Esophagus (tissue), 2 donors: Measurements from ENCODE around the gene HIVEP3. TPM values are rescaled to one million over a fixed set of nuclear protein-coding genes. Genes with fewer than 3 reads are reported as not detected.

Experiments
- H3K27ac ChIP-seq, 2 donors: one replicate each; pipeline ENCODE4 v1.5.1; 2013; ENCODE audit warnings: low read depth in 2 of 2, mild to moderate bottlenecking in 2 of 2, inconsistent platforms in 1 of 2, low read length in 1 of 2, moderate library complexity in 1 of 2
- H3K27me3 ChIP-seq, 2 donors: one replicate each; pipeline ENCODE4 v1.6.1; 2013; ENCODE audit warnings: low read length in 2 of 2, control low read depth in 1 of 2, mild to moderate bottlenecking in 1 of 2; ENCODE audit not compliant: insufficient read depth in 2 of 2, control insufficient read depth in 1 of 2
- H3K36me3 ChIP-seq, 2 donors: one replicate each; pipeline ENCODE4 v1.6.1; 2013; ENCODE audit warnings: low read length in 1 of 2; ENCODE audit not compliant: control insufficient read depth in 2 of 2, insufficient read depth in 2 of 2
- H3K4me1 ChIP-seq, 2 donors: one replicate each; pipeline ENCODE4 v1.6.1; 2013; ENCODE audit warnings: low read length in 1 of 2; ENCODE audit not compliant: control insufficient read depth in 2 of 2, insufficient read depth in 2 of 2
- H3K4me3 ChIP-seq, 2 donors: one replicate each; pipeline ENCODE4 v1.5.1; 2013; ENCODE audit warnings: low read length in 2 of 2, mild to moderate bottlenecking in 2 of 2, low read depth in 1 of 2, moderate library complexity in 1 of 2
- H3K9me3 ChIP-seq, 2 donors: one replicate each; pipeline ENCODE4 v1.6.1; 2013; ENCODE audit warnings: mild to moderate bottlenecking in 2 of 2, low read depth in 1 of 2, low read length in 1 of 2, moderate library complexity in 1 of 2; ENCODE audit not compliant: control insufficient read depth in 2 of 2, insufficient read depth in 1 of 2
- WGBS, 2 donors: extraction: QIAGEN DNeasy Blood & Tissue Kit; methylation state at CpG; one replicate each; pipeline ENCODE4 v1.1.7; 2013; 5-methylcytosine and 5-hydroxymethylcytosine counted together
- polyA plus RNA-seq, 2 donors: library from polyadenylated mRNA; stranded (reverse); fragments of 200-250 nt; gene quantifications; one replicate each; pipeline ENCODE4 v1.2.3, GENCODE V29; 2013
- donor health status: healthy with polysubstance abuse.
- donor health status: Bipolar disorder and iron deficiency.

HIVEP3 gene
- polyA plus RNA-seq, 2 donors = 2.7 to 10.0 TPM

GRCh38 chr1:41740058-41740457, 178.7 kb downstream of the HIVEP3 start:
- Histone ChIP-seq H3K27ac (no peak overlapping the region), H3K36me3 (peaks cover 0 to 2% of the 10 kb centered on the region in 2 donors), H3K4me1 (peaks cover 4 to 23% of the 10 kb centered on the region in 2 donors), H3K4me3 (no peak overlapping the region), H3K9me3 (no peaks in the 10 kb centered on the region), H3K27me3 (no peaks in the 10 kb centered on the region)
- WGBS, 2 donors = 94 to 97% methylated on average over 5 of the region's 5 CpGs

GRCh38 chr1:41739061-41739955, 179.4 kb downstream of the HIVEP3 start:
- Histone ChIP-seq H3K9me3 (no peaks in the 10 kb centered on the region), H3K27me3 (no peaks in the 10 kb centered on the region), H3K36me3 (peaks cover 0 to 2% of the 10 kb centered on the region in 2 donors), H3K27ac (peak overlapping the region in 1 of 2 donors; percentile 23), H3K4me3 (no peak overlapping the region), H3K4me1 (peaks cover 4 to 23% of the 10 kb centered on the region in 2 donors)
- WGBS, 2 donors = 36 to 48% methylated on average over 21 of the region's 21 CpGs

GRCh38 chr1:41738475-41738874, 180.2 kb downstream of the HIVEP3 start:
- Histone ChIP-seq H3K9me3 (no peaks in the 10 kb centered on the region), H3K27ac (no peak overlapping the region), H3K27me3 (no peaks in the 10 kb centered on the region), H3K4me3 (no peak overlapping the region), H3K4me1 (peaks cover 4 to 24% of the 10 kb centered on the region in 2 donors), H3K36me3 (peaks cover 0 to 2% of the 10 kb centered on the region in 2 donors)
- 90 to 96% methylated on average over 2 of the region's 2 CpGs for WGBS, 2 donors

- H3K27ac ChIP-seq = peak overlapping the region in 1 of 2 donors; percentile 26
- H3K36me3 ChIP-seq = peaks cover 0 to 2% of the 10 kb centered on the region in 2 donors
- H3K27me3 ChIP-seq = no peaks in the 10 kb centered on the region
- no peak overlapping the region for H3K4me3 ChIP-seq
- 93% methylated on average over 9 of the region's 9 CpGs for WGBS, 2 donors
- H3K9me3 ChIP-seq = no peaks in the 10 kb centered on the region
- peaks cover 4 to 28% of the 10 kb centered on the region in 2 donors for H3K4me1 ChIP-seq
Measured at GRCh38 chr1:41738006-41738405, 180.7 kb downstream of the HIVEP3 start.

- Histone ChIP-seq H3K27ac (no peak overlapping the region), H3K4me3 (no peak overlapping the region), H3K9me3 (no peaks in the 10 kb centered on the region), H3K27me3 (no peaks in the 10 kb centered on the region), H3K4me1 (peaks cover 4 to 23% of the 10 kb centered on the region in 2 donors), H3K36me3 (peaks cover 0 to 2% of the 10 kb centered on the region in 2 donors)
- 72 to 73% methylated on average over 13 of the region's 13 CpGs for WGBS, 2 donors
Measured at GRCh38 chr1:41735631-41736260, 183.0 kb downstream of the HIVEP3 start.

- no peak overlapping the region for H3K4me3 ChIP-seq
- peaks cover 0 to 2% of the 10 kb centered on the region in 2 donors for H3K36me3 ChIP-seq
- WGBS, 2 donors = 95 to 97% methylated on average over 4 of the region's 4 CpGs
- no peaks in the 10 kb centered on the region for H3K9me3 ChIP-seq
- H3K4me1 ChIP-seq = peaks cover 4 to 18% of the 10 kb centered on the region in 2 donors
- H3K27me3 ChIP-seq = no peaks in the 10 kb centered on the region
- H3K27ac ChIP-seq = no peak overlapping the region
Measured at GRCh38 chr1:41735139-41735538, 183.6 kb downstream of the HIVEP3 start.

- Histone ChIP-seq H3K4me3 (no peak overlapping the region), H3K36me3 (peaks cover 0 to 2% of the 10 kb centered on the region in 2 donors), H3K4me1 (peaks cover 4 to 17% of the 10 kb centered on the region in 2 donors), H3K27me3 (no peaks in the 10 kb centered on the region), H3K27ac (no peak overlapping the region), H3K9me3 (no peaks in the 10 kb centered on the region)
- WGBS, 2 donors = 87 to 92% methylated on average over 11 of the region's 11 CpGs
Measured at GRCh38 chr1:41734201-41734970, 184.3 kb downstream of the HIVEP3 start.

GRCh38 chr1:41733725-41734124, 185.0 kb downstream of the HIVEP3 start:
- Histone ChIP-seq H3K27me3 (no peaks in the 10 kb centered on the region), H3K4me1 (peaks cover 4 to 17% of the 10 kb centered on the region in 2 donors), H3K4me3 (no peak overlapping the region), H3K36me3 (peaks cover 0 to 2% of the 10 kb centered on the region in 2 donors), H3K27ac (no peak overlapping the region), H3K9me3 (no peaks in the 10 kb centered on the region)
- WGBS, 2 donors = 92 to 94% methylated on average over 2 of the region's 2 CpGs

- Histone ChIP-seq H3K4me3 (no peak overlapping the region), H3K27me3 (no peaks in the 10 kb centered on the region), H3K9me3 (no peaks in the 10 kb centered on the region), H3K4me1 (peaks cover 2 to 15% of the 10 kb centered on the region in 2 donors), H3K27ac (no peak overlapping the region), H3K36me3 (peaks cover 0 to 2% of the 10 kb centered on the region in 2 donors)
- 45 to 52% methylated on average over 2 of the region's 2 CpGs for WGBS, 2 donors
Measured at GRCh38 chr1:41733021-41733420, 185.7 kb downstream of the HIVEP3 start.
